Upper lobe of left lung (tissue), 4 donors: ENCODE data around the gene ZNF619.

ENCODE experiments used
- CTCF ChIP-seq, 6 experiments: fragments of 450-650 bp in 4 of 6; fragments of 200-600 bp in 2 of 6; sonication (generic) in 2 of 6; IDR thresholded peaks; one replicate each; pipeline ENCODE4 v1.5.1; 2016 to 2019; ENCODE audit warnings: antibody characterized with exemption in 6 of 6
- EP300 ChIP-seq, 4 donors: sonication (generic); formaldehyde crosslinking; IDR thresholded peaks; one replicate each; pipeline ENCODE4 v1.5.1; 2017; ENCODE audit warnings: antibody characterized with exemption in 4 of 4, control low read depth in 2 of 4
- POLR2A ChIP-seq, 4 donors: fragments of 450-650 bp; IDR thresholded peaks; one replicate each; pipeline ENCODE4 v1.5.1; 2016 to 2017; ENCODE audit warnings: antibody characterized with exemption in 4 of 4, mild to moderate bottlenecking in 2 of 4

GRCh38 chr3:40465456-40465855, 11.5 kb upstream of the ZNF619 start:
- TF ChIP-seq CTCF (IDR thresholded peaks at IDR 0.05) (no peak), POLR2A (IDR thresholded peaks at IDR 0.05) (no peak), EP300 (IDR thresholded peaks at IDR 0.05) (no peak)
